ENCODE results near the gene PACRG. TPM values are rescaled to one million over a fixed set of nuclear protein-coding genes. Genes with fewer than 3 reads are reported as not detected.

The PACRG gene
- total and polyA plus RNA-seq, 2 of the 4 experiments (the other 2 are of a cell fraction), result not detected

- H3K18ac ChIP-seq (ENCODE audit: low read depth, low read length), result no peak overlapping the region
- DNase-seq, result no peak
- H3K9me1 ChIP-seq (ENCODE audit: insufficient read depth, low read length), result no peaks in the 10 kb centered on the region
- BruUV-seq (replicated peaks), result no TSS peak
- no CpG with 5 or more reads among the region's 8 CpGs for WGBS, 2 experiments (ENCODE audit: extremely low coverage in 2 of 2, insufficient read length in 1 of 2)
- H3K4me1 ChIP-seq (ENCODE audit: control insufficient read depth, insufficient read depth, low read length), result no peaks in the 10 kb centered on the region
- no peak overlapping the region for H3K27ac ChIP-seq (ENCODE audit: insufficient read depth, low read length)
- no peak overlapping the region for H3K4ac ChIP-seq (ENCODE audit: low read depth, low read length)
- POLR2A ChIA-PET (ENCODE audit: unreplicated experiment), result no interaction called here
- H3K36me3 ChIP-seq (ENCODE audit: control insufficient read depth, insufficient read depth, low read length), result no peaks in the 10 kb centered on the region
- no peak overlapping the region for H2AFZ ChIP-seq (replicated peaks; ENCODE audit: low read length, poor library complexity)
- H3K56ac ChIP-seq (ENCODE audit: extremely low read depth, insufficient read depth, low read length), result no peak overlapping the region
- no peak overlapping the region for H4K8ac ChIP-seq (ENCODE audit: low read depth in 2 of 2, low read length in 2 of 2)
- H3K4me3 ChIP-seq (ENCODE audit: insufficient read depth, low read depth, low read length), result no peak overlapping the region
- no peak overlapping the region for H4K91ac ChIP-seq (ENCODE audit: insufficient read depth, low read depth, low read length)
- CTCF ChIA-PET, result no interaction called here
- H3K27me3 ChIP-seq (ENCODE audit: control insufficient read depth, insufficient read depth, low read length), result no peaks in the 10 kb centered on the region
- no peak overlapping the region for H2BK120ac ChIP-seq (ENCODE audit: low read depth, low read length)
- H3K9me3 ChIP-seq (ENCODE audit: control insufficient read depth, insufficient read depth, low read length), result peaks cover 32% of the 10 kb centered on the region
- no peak overlapping the region for H3K9ac ChIP-seq (ENCODE audit: low read depth, low read length)
- no peak overlapping the region for H2BK5ac ChIP-seq (ENCODE audit: low read depth, low read length, poor library complexity, severe bottlenecking)
- no peak overlapping the region for H4K5ac ChIP-seq (ENCODE audit: low read depth, low read length)
- no peak overlapping the region for H2AK9ac ChIP-seq (replicated peaks; ENCODE audit: low read depth, low read length, poor library complexity)
- no peak overlapping the region for H2BK15ac ChIP-seq (ENCODE audit: low read depth, low read length)
- no peaks in the 10 kb centered on the region for H3K79me1 ChIP-seq (ENCODE audit: low read depth in 1 of 2, low read length in 2 of 2)
- dilution Hi-C loops (cut with HindIII; ENCODE audit: low sequenced_read_pairs, unreplicated experiment), result no loop called here
- no peak overlapping the region for H2AK5ac ChIP-seq (ENCODE audit: low read depth, low read length)
- H2BK20ac ChIP-seq (ENCODE audit: low read depth, low read length), result no peak overlapping the region
- H3K23ac ChIP-seq (ENCODE audit: low read depth, low read length), result no peak overlapping the region
- ATAC-seq (ENCODE audit: low read depth), result no peak
- no peak for TF ChIP-seq RCOR1 (IDR thresholded peaks at IDR 0.05; ENCODE audit: insufficient replicate concordance, low read length)
- no peak for TF ChIP-seq SMC3 (IDR thresholded peaks at IDR 0.05; ENCODE audit: low read depth, low read length)
- TF ChIP-seq MAFK (IDR thresholded peaks at IDR 0.05; ENCODE audit: low read depth, low read length), result no peak
- no peak for TF ChIP-seq CTCF (conservative IDR thresholded peaks at IDR 0.05; ENCODE audit: low read depth, low read length)
- TF ChIP-seq POLR2A (IDR thresholded peaks at IDR 0.05; ENCODE audit: low read depth, low read length), result no peak
- no peak overlapping the region for H3K14ac ChIP-seq (replicated peaks; ENCODE audit: low read depth, low read length)
- H3K4me2 ChIP-seq (ENCODE audit: low read depth, low read length), result no peak overlapping the region
- intact Hi-C loops (cut with micrococcal nuclease), result no loop called here
- no peaks in the 10 kb centered on the region for H4K20me1 ChIP-seq (ENCODE audit: insufficient read depth, low read length)
- in situ Hi-C loops (cut with MboI; ENCODE audit: low sequenced_read_pairs), result no loop called here
These were observed 533.1 kb downstream of the PACRG start for GRCh38 chr6:163260911-163261310.
